Fibroblast of skin of left biceps (primary cell): ENCODE measurements around the gene NAGS.
"Not testable (repeated sequence)": the region's sequence is repeated elsewhere in the genome, so short reads cannot be mapped to it uniquely, and the experiment has no call there.

Experiments used
- DNase-seq, 2 experiments: peaks; one replicate each; pipeline ENCODE4 v3.0.0-alpha.2; 2013; ENCODE audit warnings: low read depth in 2 of 2

NAGS gene

GRCh38 chr17:43983515-43984411 is 20.7 kb upstream of the NAGS start:
- no peak for DNase-seq

GRCh38 chr17:43984521-43984920 is 19.9 kb upstream of the NAGS start:
- no peak for DNase-seq

GRCh38 chr17:43986225-43986981 is 18.0 kb upstream of the NAGS start:
- DNase-seq: no peak

- DNase-seq: no peak
Measured at GRCh38 chr17:43987131-43988021, 17.0 kb upstream of the NAGS start.

- no peak for DNase-seq
Measured at GRCh38 chr17:43988301-43988700, 16.1 kb upstream of the NAGS start.

GRCh38 chr17:43992641-43993040 is 11.8 kb upstream of the NAGS start:
- DNase-seq: no peak

GRCh38 chr17:43994272-43995149 is 9.9 kb upstream of the NAGS start:
- peak; percentile 25 to 36 for DNase-seq

GRCh38 chr17:43995150-43995471 is 9.3 kb upstream of the NAGS start:
- no peak for DNase-seq

- DNase-seq: not testable (repeated sequence)
Measured at GRCh38 chr17:43997180-43997579, 7.2 kb upstream of the NAGS start.

GRCh38 chr17:43998552-43998951 is 5.9 kb upstream of the NAGS start:
- DNase-seq: no peak

GRCh38 chr17:43999024-43999423 is 5.4 kb upstream of the NAGS start:
- DNase-seq: no peak

GRCh38 chr17:44000141-44000860 is 4.1 kb upstream of the NAGS start:
- no peak for DNase-seq

- no peak for DNase-seq
Measured at GRCh38 chr17:44000871-44001460, 3.5 kb upstream of the NAGS start.

- DNase-seq: no peak
Measured at GRCh38 chr17:44001461-44001920, 2.9 kb upstream of the NAGS start.

GRCh38 chr17:44002141-44002848 is 2.1 kb upstream of the NAGS start:
- peak; percentile 47 to 49 for DNase-seq

- DNase-seq: no peak
Measured at GRCh38 chr17:44004761-44005526, 522 bp downstream of the NAGS start.

- DNase-seq: no peak
Measured at GRCh38 chr17:44005527-44006271, 1.3 kb downstream of the NAGS start.

GRCh38 chr17:44006272-44006597 is 1.8 kb downstream of the NAGS start:
- no peak for DNase-seq
